Measurements from ENCODE around the gene BAHCC1.

BAHCC1 gene

DNA sequence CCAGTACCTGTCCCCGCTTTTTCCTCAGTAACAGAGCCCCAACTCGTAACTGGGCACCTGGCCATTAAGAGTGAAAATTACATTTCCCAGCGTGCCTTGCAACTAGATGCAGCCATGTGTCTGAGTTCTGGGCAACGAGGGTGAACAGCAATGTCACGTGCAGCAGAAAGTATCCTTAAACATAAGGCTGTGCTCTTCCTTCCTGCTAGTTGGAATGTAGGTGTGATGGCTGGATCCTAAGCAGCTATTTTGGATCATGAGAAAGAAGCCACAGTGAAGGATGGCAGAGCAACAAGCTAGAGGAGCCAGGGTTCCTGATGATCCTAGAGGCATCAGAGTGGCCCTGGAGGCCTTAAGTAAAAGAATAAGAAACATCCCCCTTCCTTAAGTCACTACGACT is 81.4 kb downstream of the BAHCC1 start:
- no peaks in the 10 kb centered on the region for H3K27me3 ChIP-seq (replicated peaks; ENCODE audit: control insufficient read depth, insufficient read depth, low read length)
- H3K9me3 ChIP-seq (ENCODE audit: control insufficient read depth, low read length): peaks cover 3% of the 10 kb centered on the region
- H3K9ac ChIP-seq (ENCODE audit: low read length): no peak overlapping the region
- DNase-seq (ENCODE audit: low read depth): no peak
- peaks cover 21% of the 10 kb centered on the region for H3K4me1 ChIP-seq (ENCODE audit: control insufficient read depth, insufficient read depth, low read length)
- H3K4me3 ChIP-seq (ENCODE audit: low read length): no peak overlapping the region
- no peaks in the 10 kb centered on the region for H3K36me3 ChIP-seq (ENCODE audit: control insufficient read depth, insufficient read depth, low read length, severe bottlenecking)

DNA sequence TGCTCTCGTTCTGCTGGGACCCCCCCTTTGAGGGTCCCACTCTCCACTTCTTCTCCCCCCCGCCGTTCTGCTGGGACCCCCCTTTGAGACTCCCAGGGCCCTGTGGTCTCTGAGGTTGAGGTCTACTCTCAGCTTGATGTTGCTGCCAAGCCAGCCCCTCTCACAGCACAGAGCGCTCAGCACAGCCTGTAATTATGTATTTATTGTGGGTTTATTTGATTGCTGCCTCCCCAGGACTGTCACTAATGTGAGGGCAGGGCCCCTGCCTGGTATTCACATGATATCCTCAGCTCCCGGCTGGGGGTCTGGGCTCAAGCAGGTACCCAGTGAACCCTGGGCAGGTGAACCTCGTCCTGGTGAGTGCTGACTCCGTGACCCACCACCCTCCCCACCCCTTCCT is 81.9 kb downstream of the BAHCC1 start:
- Histone ChIP-seq H3K36me3 (ENCODE audit: control insufficient read depth, insufficient read depth, low read length, severe bottlenecking) (no peaks in the 10 kb centered on the region), H3K4me1 (ENCODE audit: control insufficient read depth, insufficient read depth, low read length) (peaks cover 21% of the 10 kb centered on the region), H3K27me3 (replicated peaks; ENCODE audit: control insufficient read depth, insufficient read depth, low read length) (no peaks in the 10 kb centered on the region), H3K4me3 (ENCODE audit: low read length) (no peak overlapping the region), H3K9me3 (ENCODE audit: control insufficient read depth, low read length) (peaks cover 3% of the 10 kb centered on the region), H3K9ac (ENCODE audit: low read length) (no peak overlapping the region)
- DNase-seq (ENCODE audit: low read depth): no peak

- Histone ChIP-seq H3K27me3 (replicated peaks; ENCODE audit: control insufficient read depth, insufficient read depth, low read length) (no peaks in the 10 kb centered on the region), H3K4me1 (ENCODE audit: control insufficient read depth, insufficient read depth, low read length) (peaks cover 18% of the 10 kb centered on the region), H3K36me3 (ENCODE audit: control insufficient read depth, insufficient read depth, low read length, severe bottlenecking) (no peaks in the 10 kb centered on the region), H3K9ac (ENCODE audit: low read length) (no peak overlapping the region), H3K9me3 (ENCODE audit: control insufficient read depth, low read length) (peaks cover 3% of the 10 kb centered on the region), H3K4me3 (ENCODE audit: low read length) (no peak overlapping the region)
- no peak for DNase-seq (ENCODE audit: low read depth)
These were observed 82.9 kb downstream of the BAHCC1 start for GRCh38 chr17:81478119-81478518.

- no peak for DNase-seq (ENCODE audit: low read depth)
- peaks cover 3% of the 10 kb centered on the region for H3K9me3 ChIP-seq (ENCODE audit: control insufficient read depth, low read length)
- H3K36me3 ChIP-seq (ENCODE audit: control insufficient read depth, insufficient read depth, low read length, severe bottlenecking): no peaks in the 10 kb centered on the region
- H3K4me3 ChIP-seq (ENCODE audit: low read length): no peak overlapping the region
- no peaks in the 10 kb centered on the region for H3K27me3 ChIP-seq (replicated peaks; ENCODE audit: control insufficient read depth, insufficient read depth, low read length)
- no peak overlapping the region for H3K9ac ChIP-seq (ENCODE audit: low read length)
- H3K4me1 ChIP-seq (ENCODE audit: control insufficient read depth, insufficient read depth, low read length): peaks cover 23% of the 10 kb centered on the region
These were observed 84.2 kb downstream of the BAHCC1 start for GRCh38 chr17:81479175-81480071.

GRCh38 chr17:81480140-81481072 is 85.1 kb downstream of the BAHCC1 start:
- no peak for DNase-seq (ENCODE audit: low read depth)
- Histone ChIP-seq H3K36me3 (ENCODE audit: control insufficient read depth, insufficient read depth, low read length, severe bottlenecking) (no peaks in the 10 kb centered on the region), H3K4me1 (ENCODE audit: control insufficient read depth, insufficient read depth, low read length) (peaks cover 23% of the 10 kb centered on the region), H3K27me3 (replicated peaks; ENCODE audit: control insufficient read depth, insufficient read depth, low read length) (no peaks in the 10 kb centered on the region), H3K9me3 (ENCODE audit: control insufficient read depth, low read length) (peaks cover 3% of the 10 kb centered on the region), H3K9ac (ENCODE audit: low read length) (peak overlapping the region; percentile 54), H3K4me3 (ENCODE audit: low read length) (peak overlapping the region; percentile 73)

DNA sequence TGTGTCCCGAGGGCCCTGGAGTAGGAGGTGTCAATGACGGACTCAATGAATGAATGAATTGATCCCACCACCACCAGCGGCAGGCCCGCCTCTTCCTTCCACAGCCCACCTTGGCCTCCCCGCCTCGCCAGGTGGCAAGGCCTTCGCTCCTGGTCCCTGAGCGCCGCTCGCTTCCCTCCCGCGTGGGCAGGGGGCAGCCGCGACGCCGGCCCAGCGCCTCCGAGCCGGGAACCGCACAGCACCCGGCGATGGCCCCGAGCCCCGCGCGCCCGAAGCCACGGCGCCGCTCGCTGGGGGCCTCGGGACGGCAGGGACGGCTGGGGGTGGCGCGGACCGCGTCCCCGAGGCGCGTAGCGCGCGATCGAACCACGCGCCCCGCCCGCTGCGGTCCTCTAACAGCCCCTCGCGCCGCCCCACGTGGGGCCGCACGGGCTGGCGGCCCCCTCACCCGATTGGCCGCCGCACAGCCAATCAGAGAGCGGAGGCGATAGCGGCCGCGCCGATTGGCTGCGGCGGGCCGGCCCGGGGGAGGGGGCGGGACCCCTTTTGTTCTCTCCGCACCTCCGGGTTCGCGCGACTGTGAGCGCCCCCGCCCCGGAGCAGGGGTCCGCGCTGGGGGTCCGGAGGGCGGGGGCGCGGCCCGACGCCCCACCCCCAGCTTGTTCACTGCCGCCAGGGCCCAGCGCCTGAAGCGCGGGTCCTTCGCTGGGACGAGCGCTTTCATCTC is 86.0 kb downstream of the BAHCC1 start:
- Histone ChIP-seq H3K27me3 (replicated peaks; ENCODE audit: control insufficient read depth, insufficient read depth, low read length) (no peaks in the 10 kb centered on the region), H3K9me3 (ENCODE audit: control insufficient read depth, low read length) (peaks cover 3% of the 10 kb centered on the region), H3K36me3 (ENCODE audit: control insufficient read depth, insufficient read depth, low read length, severe bottlenecking) (no peaks in the 10 kb centered on the region), H3K4me3 (ENCODE audit: low read length) (peak overlapping the region; percentile 73), H3K4me1 (ENCODE audit: control insufficient read depth, insufficient read depth, low read length) (peaks cover 23% of the 10 kb centered on the region), H3K9ac (ENCODE audit: low read length) (peak overlapping the region; percentile 56)
- DNase-seq (ENCODE audit: low read depth): peak; percentile 93

DNA sequence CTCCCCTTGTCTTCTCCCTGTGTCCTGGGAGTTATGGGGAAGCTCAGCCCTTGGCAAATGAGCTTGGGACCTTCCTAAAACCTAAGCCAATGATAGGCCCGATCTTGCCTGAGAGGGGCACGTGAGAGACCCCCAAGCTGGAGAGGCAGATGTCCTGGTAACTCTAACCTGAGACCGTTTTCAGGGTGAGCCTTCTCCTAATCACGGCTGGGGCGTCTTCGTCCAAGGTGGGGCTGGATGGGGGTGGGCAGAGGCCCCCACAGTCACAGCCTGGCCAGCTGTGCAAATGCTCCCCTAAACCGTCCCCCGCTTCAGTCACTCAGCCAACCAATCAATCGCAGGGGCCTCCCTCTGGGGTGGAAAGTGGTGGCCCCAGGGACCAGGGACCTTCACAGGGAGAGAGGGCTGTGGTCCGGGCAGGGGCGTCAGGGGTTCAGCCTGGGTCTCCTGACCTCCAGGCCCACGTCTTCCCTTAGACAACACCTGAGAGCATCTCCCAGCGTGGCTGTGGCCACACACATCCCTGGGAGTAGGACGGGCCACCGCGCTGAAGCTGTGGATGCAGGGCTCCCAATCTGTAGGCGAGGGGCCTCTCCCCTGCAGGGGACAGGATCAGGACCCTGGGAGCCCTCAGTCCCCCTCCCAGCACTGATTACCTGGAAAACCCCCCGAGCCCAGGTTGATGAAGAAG is 86.7 kb downstream of the BAHCC1 start:
- H3K27me3 ChIP-seq (replicated peaks; ENCODE audit: control insufficient read depth, insufficient read depth, low read length): no peaks in the 10 kb centered on the region
- peak overlapping the region; percentile 56 for H3K9ac ChIP-seq (ENCODE audit: low read length)
- peaks cover 23% of the 10 kb centered on the region for H3K4me1 ChIP-seq (ENCODE audit: control insufficient read depth, insufficient read depth, low read length)
- DNase-seq (ENCODE audit: low read depth): no peak
- no peaks in the 10 kb centered on the region for H3K36me3 ChIP-seq (ENCODE audit: control insufficient read depth, insufficient read depth, low read length, severe bottlenecking)
- no peaks in the 10 kb centered on the region for H3K9me3 ChIP-seq (ENCODE audit: control insufficient read depth, low read length)
- peak overlapping the region; percentile 73 for H3K4me3 ChIP-seq (ENCODE audit: low read length)

GRCh38 chr17:81482673-81483072 is 87.4 kb downstream of the BAHCC1 start:
- no peaks in the 10 kb centered on the region for H3K9me3 ChIP-seq (ENCODE audit: control insufficient read depth, low read length)
- DNase-seq (ENCODE audit: low read depth): no peak
- H3K27me3 ChIP-seq (replicated peaks; ENCODE audit: control insufficient read depth, insufficient read depth, low read length): no peaks in the 10 kb centered on the region
- peaks cover 25% of the 10 kb centered on the region for H3K4me1 ChIP-seq (ENCODE audit: control insufficient read depth, insufficient read depth, low read length)
- no peaks in the 10 kb centered on the region for H3K36me3 ChIP-seq (ENCODE audit: control insufficient read depth, insufficient read depth, low read length, severe bottlenecking)
- H3K9ac ChIP-seq (ENCODE audit: low read length): no peak overlapping the region
- no peak overlapping the region for H3K4me3 ChIP-seq (ENCODE audit: low read length)

GRCh38 chr17:81483085-81483861 is 88.0 kb downstream of the BAHCC1 start:
- Histone ChIP-seq H3K4me3 (ENCODE audit: low read length) (no peak overlapping the region), H3K9ac (ENCODE audit: low read length) (no peak overlapping the region), H3K36me3 (ENCODE audit: control insufficient read depth, insufficient read depth, low read length, severe bottlenecking) (no peaks in the 10 kb centered on the region), H3K9me3 (ENCODE audit: control insufficient read depth, low read length) (no peaks in the 10 kb centered on the region), H3K27me3 (replicated peaks; ENCODE audit: control insufficient read depth, insufficient read depth, low read length) (no peaks in the 10 kb centered on the region), H3K4me1 (ENCODE audit: control insufficient read depth, insufficient read depth, low read length) (peaks cover 27% of the 10 kb centered on the region)
- no peak for DNase-seq (ENCODE audit: low read depth)

- DNase-seq (ENCODE audit: low read depth): no peak
- H3K4me3 ChIP-seq (ENCODE audit: low read length): peak overlapping the region; percentile 74
- no peaks in the 10 kb centered on the region for H3K36me3 ChIP-seq (ENCODE audit: control insufficient read depth, insufficient read depth, low read length, severe bottlenecking)
- no peaks in the 10 kb centered on the region for H3K27me3 ChIP-seq (replicated peaks; ENCODE audit: control insufficient read depth, insufficient read depth, low read length)
- no peaks in the 10 kb centered on the region for H3K9me3 ChIP-seq (ENCODE audit: control insufficient read depth, low read length)
- peaks cover 30% of the 10 kb centered on the region for H3K4me1 ChIP-seq (ENCODE audit: control insufficient read depth, insufficient read depth, low read length)
- peak overlapping the region; percentile 71 for H3K9ac ChIP-seq (ENCODE audit: low read length)
These were observed 88.6 kb downstream of the BAHCC1 start for GRCh38 chr17:81483862-81484194.

All from adipocyte (in vitro differentiated cells).